Measurements from ENCODE around the gene IKZF3.
A peak's percentile ranks its signal among the peaks of the same experiment; 100 is the strongest.
"Not testable (repeated sequence)": the region's sequence is repeated elsewhere in the genome, so short reads cannot be mapped to it uniquely, and the experiment has no call there.

IKZF3 gene

DNA sequence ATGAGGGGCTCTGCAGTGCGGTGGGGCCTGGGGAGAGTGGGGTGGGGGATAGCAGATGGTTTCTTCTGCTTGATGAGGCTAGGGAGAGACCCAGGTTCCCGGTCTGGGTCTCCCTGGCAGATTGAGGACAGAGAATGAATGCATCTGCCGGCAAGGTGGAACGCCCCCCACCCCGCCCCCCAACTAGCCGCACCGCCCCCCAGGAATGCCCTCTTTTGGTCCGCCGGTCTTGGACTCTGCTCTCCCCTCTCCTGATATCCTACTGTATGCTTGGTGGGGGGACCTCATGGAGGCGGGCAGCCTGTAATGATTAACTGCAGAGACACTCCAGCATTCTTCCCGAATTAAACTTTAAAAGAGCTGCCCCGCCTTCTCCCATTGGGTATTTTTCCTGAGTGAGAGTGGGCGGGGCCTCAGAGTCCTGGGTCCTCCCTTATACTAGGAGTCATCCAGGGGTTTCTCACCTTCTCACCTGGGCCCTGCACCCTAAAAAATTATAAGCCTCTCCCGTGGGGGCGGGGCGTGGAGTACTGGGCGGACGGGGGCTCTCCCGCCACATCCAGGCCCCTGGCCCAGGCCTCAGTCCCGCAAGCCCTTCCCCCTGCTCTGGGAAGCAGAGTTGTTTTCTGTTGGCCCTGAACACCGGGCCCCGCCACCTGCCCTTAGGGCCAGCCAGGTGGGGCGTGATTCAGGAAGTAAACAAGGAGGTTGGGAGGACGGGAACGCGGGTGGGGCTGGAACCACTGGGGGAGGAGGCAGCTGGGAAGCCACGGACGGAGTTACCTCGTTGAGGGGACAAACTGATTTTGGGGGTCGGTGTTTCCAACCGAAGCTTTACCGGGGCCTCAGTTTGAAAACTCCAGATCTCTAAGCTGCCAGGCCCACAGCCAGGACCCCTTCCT, 124.9 kb downstream of the IKZF3 start:
- DNase-seq (ENCODE audit: low read depth): no peak

GRCh38 chr17:39738568-39738901, 125.6 kb downstream of the IKZF3 start:
- DNase-seq (ENCODE audit: low read depth): no peak

GRCh38 chr17:39737760-39738567, 126.1 kb downstream of the IKZF3 start, which contains the start of gene GRB7:
Gene GRB7 (plus strand): TSS chr17:39737938. CDS start chr17:39742302, 4,364 bp downstream.
- DNase-seq (ENCODE audit: low read depth): no peak

DNA sequence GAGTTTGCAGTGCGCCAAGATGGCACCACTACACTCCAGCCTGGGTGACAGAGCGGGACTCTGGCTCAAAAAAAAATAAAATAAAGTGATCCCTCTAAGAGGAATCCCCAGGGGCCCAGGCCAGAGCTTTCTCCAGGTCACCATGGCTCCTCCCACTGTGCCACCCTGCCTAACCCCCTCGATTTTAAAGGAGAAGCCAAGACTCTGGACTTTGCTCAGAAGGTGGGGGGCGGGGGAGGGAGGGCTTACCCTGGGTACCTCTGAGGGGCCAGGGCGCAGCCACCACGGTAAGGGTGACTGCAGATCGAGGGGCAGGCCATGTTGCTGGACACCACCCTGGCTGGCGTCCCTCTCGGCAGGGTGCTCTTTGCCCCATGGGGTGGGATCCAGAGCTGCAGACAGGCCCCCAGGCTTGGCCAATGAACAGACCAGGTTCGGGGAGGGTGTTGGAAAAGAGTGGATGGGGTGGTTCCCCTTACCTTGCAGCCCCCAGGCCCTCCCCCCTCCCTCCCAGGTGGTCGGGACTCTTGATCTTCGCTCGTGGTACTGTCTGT, 126.8 kb downstream of the IKZF3 start:
- DNase-seq (ENCODE audit: low read depth): no peak

GRCh38 chr17:39736319-39737165, 127.6 kb downstream of the IKZF3 start:
- DNase-seq (ENCODE audit: low read depth): no peak

DNA sequence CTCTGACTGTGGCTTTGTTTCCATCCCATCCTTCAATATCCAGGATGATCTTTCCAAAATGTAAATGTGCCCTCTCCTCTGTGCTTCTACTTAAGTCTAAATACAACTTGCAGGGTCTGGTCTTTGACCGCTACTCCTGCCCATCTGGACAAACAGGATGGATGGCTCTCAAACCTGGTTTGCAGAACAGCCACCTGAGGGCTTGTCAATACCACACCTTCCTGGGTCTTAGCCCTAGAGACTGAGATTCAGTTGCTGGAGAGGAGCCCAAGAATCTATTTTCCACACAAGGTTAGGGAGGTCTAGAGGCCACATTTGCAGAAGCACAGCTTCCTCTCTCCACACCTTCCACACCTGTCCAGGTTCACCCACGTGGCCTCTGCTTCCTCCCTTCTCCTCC, 128.2 kb downstream of the IKZF3 start:
- no peak for DNase-seq (ENCODE audit: low read depth)

DNA sequence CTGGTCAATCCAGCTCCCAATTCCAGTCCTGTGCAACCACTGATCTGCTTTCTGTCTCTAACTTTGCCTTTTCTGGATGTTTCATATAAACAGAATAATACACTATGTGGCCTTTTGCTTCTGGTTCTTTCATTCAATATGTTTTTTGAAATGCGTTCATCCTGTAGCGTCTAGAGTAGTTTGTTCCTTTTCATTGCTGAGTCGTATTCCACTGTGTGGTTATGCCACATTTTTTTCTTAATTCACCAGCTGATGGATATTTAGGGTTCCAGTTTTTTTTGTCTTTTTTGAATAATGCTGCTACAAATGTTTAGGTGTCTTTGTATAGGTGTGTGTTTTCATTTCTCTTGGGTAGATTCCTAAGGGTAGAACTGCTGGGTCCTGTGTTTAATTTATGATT, 131.5 kb downstream of the IKZF3 start:
- DNase-seq (ENCODE audit: low read depth): no peak

GRCh38 chr17:39730095-39730921, 133.8 kb downstream of the IKZF3 start, which contains the start of gene MIEN1:
Gene MIEN1 (minus strand): TSS chr17:39730532. CDS start chr17:39730495, 37 bp downstream.
- peak; percentile 84 for DNase-seq (ENCODE audit: low read depth)

GRCh38 chr17:39729280-39729851, 134.7 kb downstream of the IKZF3 start:
- no peak for DNase-seq (ENCODE audit: low read depth)

DNA sequence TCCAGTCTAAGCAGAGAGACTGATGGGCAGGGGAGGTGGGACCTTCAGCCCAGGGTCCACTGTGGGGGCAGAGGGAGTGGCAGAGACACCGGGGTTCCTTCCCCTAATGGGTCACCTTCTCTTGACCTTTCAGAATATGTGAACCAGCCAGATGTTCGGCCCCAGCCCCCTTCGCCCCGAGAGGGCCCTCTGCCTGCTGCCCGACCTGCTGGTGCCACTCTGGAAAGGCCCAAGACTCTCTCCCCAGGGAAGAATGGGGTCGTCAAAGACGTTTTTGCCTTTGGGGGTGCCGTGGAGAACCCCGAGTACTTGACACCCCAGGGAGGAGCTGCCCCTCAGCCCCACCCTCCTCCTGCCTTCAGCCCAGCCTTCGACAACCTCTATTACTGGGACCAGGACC, 136.6 kb downstream of the IKZF3 start:
- no peak for DNase-seq (ENCODE audit: low read depth)

DNA sequence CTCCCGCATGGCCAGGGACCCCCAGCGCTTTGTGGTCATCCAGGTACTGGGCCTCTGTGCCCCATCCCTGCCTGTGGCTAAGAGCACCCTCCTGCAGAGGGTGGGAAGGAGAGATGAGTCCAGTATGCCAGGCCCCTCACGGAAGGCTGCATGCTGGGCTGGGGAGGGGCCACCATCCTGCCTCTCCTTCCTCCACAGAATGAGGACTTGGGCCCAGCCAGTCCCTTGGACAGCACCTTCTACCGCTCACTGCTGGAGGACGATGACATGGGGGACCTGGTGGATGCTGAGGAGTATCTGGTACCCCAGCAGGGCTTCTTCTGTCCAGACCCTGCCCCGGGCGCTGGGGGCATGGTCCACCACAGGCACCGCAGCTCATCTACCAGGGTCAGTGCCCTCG, 137.5 kb downstream of the IKZF3 start:
- no peak for DNase-seq (ENCODE audit: low read depth)

DNA sequence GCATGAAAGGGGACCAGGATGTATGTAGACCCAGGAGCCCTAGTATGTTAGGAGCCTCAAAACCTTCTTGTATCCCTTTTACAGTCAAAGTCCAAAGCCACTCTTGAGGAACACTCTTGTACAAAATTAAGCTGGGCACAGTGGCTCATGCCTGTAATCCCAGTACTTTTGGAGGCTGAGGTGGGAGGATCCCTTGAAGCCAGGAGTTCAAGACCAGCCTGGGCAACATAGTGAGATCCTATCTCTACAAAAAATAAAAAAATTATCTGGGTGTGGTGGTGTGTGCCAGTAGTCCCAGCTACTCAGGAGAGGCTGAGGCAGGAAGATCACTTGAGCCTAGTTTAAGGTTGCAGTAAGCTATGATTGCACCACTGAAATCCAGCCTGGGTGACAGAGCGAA, 138.2 kb downstream of the IKZF3 start:
- DNase-seq (ENCODE audit: low read depth): not testable (repeated sequence)

GRCh38 chr17:39724731-39725130, 139.4 kb downstream of the IKZF3 start:
- no peak for DNase-seq (ENCODE audit: low read depth)

- no peak for DNase-seq (ENCODE audit: low read depth)
Observed at GRCh38 chr17:39722965-39723848, 140.9 kb downstream of the IKZF3 start.

DNA sequence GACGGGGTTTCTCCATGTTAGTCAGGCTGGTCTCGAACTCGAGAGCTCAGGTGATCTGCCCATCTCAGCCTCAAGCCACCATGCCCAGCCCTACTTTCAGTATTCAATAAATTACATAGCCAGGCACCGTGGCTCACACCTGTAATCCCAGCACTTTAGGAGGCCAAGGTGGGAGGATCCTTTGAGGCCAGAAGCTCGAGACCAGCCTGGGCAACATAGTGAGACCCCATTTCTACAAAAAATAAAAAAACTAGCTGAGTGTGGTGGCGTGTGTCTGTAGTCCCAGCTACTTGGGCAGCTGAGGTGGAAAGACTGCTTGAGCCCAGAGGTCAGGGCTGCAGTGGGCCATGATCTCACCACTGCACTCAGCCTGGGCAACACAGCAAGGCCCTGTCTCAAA, 142.0 kb downstream of the IKZF3 start:
- DNase-seq (ENCODE audit: low read depth): no peak

GRCh38 chr17:39719563-39720355, 144.4 kb downstream of the IKZF3 start:
- no peak for DNase-seq (ENCODE audit: low read depth)

- no peak for DNase-seq (ENCODE audit: low read depth)
Observed at GRCh38 chr17:39717660-39718059, 146.5 kb downstream of the IKZF3 start.

DNA sequence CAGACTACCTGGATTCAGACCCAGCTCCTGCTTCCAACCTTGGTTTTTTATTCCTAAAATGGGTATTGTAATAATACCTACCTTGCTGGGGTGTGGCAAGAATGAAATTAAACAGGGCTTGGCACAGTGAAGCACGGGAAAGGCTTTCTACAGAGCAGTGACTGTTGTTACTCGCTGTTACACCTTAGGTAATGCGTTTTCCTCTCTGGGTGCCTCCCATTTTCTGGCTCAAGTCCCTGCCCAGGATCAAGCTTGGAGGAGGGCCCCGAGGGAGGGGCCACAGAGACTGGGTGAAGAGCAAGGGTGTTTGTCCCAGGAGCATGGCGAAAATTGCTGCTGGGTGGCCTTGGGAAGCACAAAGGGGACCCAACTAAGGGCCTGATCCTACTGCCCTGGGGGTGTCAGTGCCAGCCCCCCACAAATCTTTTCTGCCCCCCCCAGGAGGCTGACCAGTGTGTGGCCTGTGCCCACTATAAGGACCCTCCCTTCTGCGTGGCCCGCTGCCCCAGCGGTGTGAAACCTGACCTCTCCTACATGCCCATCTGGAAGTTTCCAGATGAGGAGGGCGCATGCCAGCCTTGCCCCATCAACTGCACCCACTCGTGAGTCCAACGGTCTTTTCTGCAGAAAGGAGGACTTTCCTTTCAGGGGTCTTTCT, 147.1 kb downstream of the IKZF3 start:
- DNase-seq (ENCODE audit: low read depth): no peak
